Measurements from ENCODE around the gene TTC39B. TPM values are rescaled to one million over a fixed set of nuclear protein-coding genes. Genes with fewer than 3 reads are reported as not detected.

Gene TTC39B
- total RNA-seq, 1 donor from 2014 or later: 8.7 TPM

- FAIRE-seq: no peak
Observed at GRCh38 chr9:15349892-15350761, 43.1 kb upstream of the TTC39B start.

GRCh38 chr9:15346837-15347236 lies 39.8 kb upstream of the TTC39B start:
- Histone ChIP-seq H3K36me3 (ENCODE audit: control insufficient read depth, insufficient read depth, low read length) (no peaks in the 10 kb centered on the region), H3K4me3 (ENCODE audit: low read depth, low read length) (no peak overlapping the region), H3K27me3 (ENCODE audit: control insufficient read depth, insufficient read depth, low read length) (no peaks in the 10 kb centered on the region)
- DNase-seq (ENCODE audit: low read depth): no peak
- FAIRE-seq: no peak
- no peak for TF ChIP-seq CTCF (IDR thresholded peaks at IDR 0.05; ENCODE audit: insufficient read depth, low read length, severe bottlenecking)

More at GRCh38 chr9:15349892-15350761, 43.1 kb upstream of the TTC39B start:
- Histone ChIP-seq H3K36me3 (ENCODE audit: control insufficient read depth, insufficient read depth, low read length) (no peaks in the 10 kb centered on the region), H3K4me3 (ENCODE audit: low read depth, low read length) (no peak overlapping the region), H3K27me3 (ENCODE audit: control insufficient read depth, insufficient read depth, low read length) (no peaks in the 10 kb centered on the region)
- TF ChIP-seq CTCF (IDR thresholded peaks at IDR 0.05; ENCODE audit: insufficient read depth, low read length, severe bottlenecking): no peak
- peak; percentile 68 for DNase-seq (ENCODE audit: low read depth)

GRCh38 chr9:15344191-15344590 lies 37.2 kb upstream of the TTC39B start:
- Histone ChIP-seq H3K4me3 (ENCODE audit: low read depth, low read length) (no peak overlapping the region), H3K27me3 (ENCODE audit: control insufficient read depth, insufficient read depth, low read length) (no peaks in the 10 kb centered on the region), H3K36me3 (ENCODE audit: control insufficient read depth, insufficient read depth, low read length) (no peaks in the 10 kb centered on the region)
- DNase-seq (ENCODE audit: low read depth) (no peak), FAIRE-seq (no peak)
- no peak for TF ChIP-seq CTCF (IDR thresholded peaks at IDR 0.05; ENCODE audit: insufficient read depth, low read length, severe bottlenecking)

GRCh38 chr9:15333376-15333881 lies 26.4 kb upstream of the TTC39B start:
- no peak for TF ChIP-seq CTCF (IDR thresholded peaks at IDR 0.05; ENCODE audit: insufficient read depth, low read length, severe bottlenecking)
- H3K36me3 ChIP-seq (ENCODE audit: control insufficient read depth, insufficient read depth, low read length): no peaks in the 10 kb centered on the region
- no peaks in the 10 kb centered on the region for H3K27me3 ChIP-seq (ENCODE audit: control insufficient read depth, insufficient read depth, low read length)
- H3K4me3 ChIP-seq (ENCODE audit: low read depth, low read length): no peak overlapping the region
- FAIRE-seq (no peak), DNase-seq (ENCODE audit: low read depth) (no peak)

GRCh38 chr9:15332939-15333338 lies 25.9 kb upstream of the TTC39B start:
- Histone ChIP-seq H3K36me3 (ENCODE audit: control insufficient read depth, insufficient read depth, low read length) (no peaks in the 10 kb centered on the region), H3K27me3 (ENCODE audit: control insufficient read depth, insufficient read depth, low read length) (no peaks in the 10 kb centered on the region), H3K4me3 (ENCODE audit: low read depth, low read length) (no peak overlapping the region)
- TF ChIP-seq CTCF (IDR thresholded peaks at IDR 0.05; ENCODE audit: insufficient read depth, low read length, severe bottlenecking): no peak
- DNase-seq (ENCODE audit: low read depth) (no peak), FAIRE-seq (no peak)

Measured in bronchial epithelial cell (primary cell).